Suprapubic skin (tissue), 4 donors: ENCODE data around the gene IGFBP5.

Source experiments
- EP300 ChIP-seq: sonication (generic); formaldehyde crosslinking; IDR thresholded peaks from one replicate; pipeline ENCODE4 v1.6.1; 2017; ENCODE audit warnings: antibody characterized with exemption
- POLR2A ChIP-seq, 2 donors: fragments of 450-650 bp; IDR thresholded peaks; one replicate each; pipeline ENCODE4 v1.6.1; 2017; ENCODE audit warnings: antibody characterized with exemption in 2 of 2, mild to moderate bottlenecking in 2 of 2, moderate library complexity in 2 of 2
- POLR2AphosphoS5 ChIP-seq, 3 donors: sonication (generic); formaldehyde crosslinking; IDR thresholded peaks; one replicate each; pipeline ENCODE4 v1.6.1; 2017; ENCODE audit warnings: antibody characterized with exemption in 3 of 3
- TF ChIP-seq, protein P1 (sequence below), 2 donors: fragments of 200-600 bp in 1 of 2; fragments of 450-650 bp in 1 of 2; sonication (generic) in 1 of 2; IDR thresholded peaks; one replicate each; pipeline ENCODE4 v1.5.1; 2016 to 2019; ENCODE audit warnings: antibody characterized with exemption in 2 of 2, mild to moderate bottlenecking in 1 of 2, moderate library complexity in 1 of 2

GRCh38 chr2:216689397-216689796 lies 6.0 kb downstream of the IGFBP5 start:
- TF ChIP-seq, protein P1, sequence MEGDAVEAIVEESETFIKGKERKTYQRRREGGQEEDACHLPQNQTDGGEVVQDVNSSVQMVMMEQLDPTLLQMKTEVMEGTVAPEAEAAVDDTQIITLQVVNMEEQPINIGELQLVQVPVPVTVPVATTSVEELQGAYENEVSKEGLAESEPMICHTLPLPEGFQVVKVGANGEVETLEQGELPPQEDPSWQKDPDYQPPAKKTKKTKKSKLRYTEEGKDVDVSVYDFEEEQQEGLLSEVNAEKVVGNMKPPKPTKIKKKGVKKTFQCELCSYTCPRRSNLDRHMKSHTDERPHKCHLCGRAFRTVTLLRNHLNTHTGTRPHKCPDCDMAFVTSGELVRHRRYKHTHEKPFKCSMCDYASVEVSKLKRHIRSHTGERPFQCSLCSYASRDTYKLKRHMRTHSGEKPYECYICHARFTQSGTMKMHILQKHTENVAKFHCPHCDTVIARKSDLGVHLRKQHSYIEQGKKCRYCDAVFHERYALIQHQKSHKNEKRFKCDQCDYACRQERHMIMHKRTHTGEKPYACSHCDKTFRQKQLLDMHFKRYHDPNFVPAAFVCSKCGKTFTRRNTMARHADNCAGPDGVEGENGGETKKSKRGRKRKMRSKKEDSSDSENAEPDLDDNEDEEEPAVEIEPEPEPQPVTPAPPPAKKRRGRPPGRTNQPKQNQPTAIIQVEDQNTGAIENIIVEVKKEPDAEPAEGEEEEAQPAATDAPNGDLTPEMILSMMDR (IDR thresholded peaks at IDR 0.05), result no peak
- TF ChIP-seq EP300 (no peak), POLR2AphosphoS5 (IDR thresholded peaks at IDR 0.05) (no peak), POLR2A (IDR thresholded peaks at IDR 0.05) (no peak)
